WERI-Rb-1 (cell line): Measurements from ENCODE around the gene C22orf15.

Source experiments
- DNase-seq: peaks from one replicate; pipeline ENCODE4 v3.0.0-alpha.2; 2020
- H3K27ac ChIP-seq: fragments of 250-450 bp; sonication (Bioruptor Pico); 2 replicates; pipeline ENCODE4 v1.5.1; 2020; ENCODE audit warnings: mild to moderate bottlenecking, moderate library complexity
- H3K27me3 ChIP-seq: fragments of 250-450 bp; sonication (Bioruptor Pico); 2 replicates; pipeline ENCODE4 v1.5.1; 2021; ENCODE audit warnings: mild to moderate bottlenecking, low read depth, moderate library complexity; ENCODE audit not compliant: insufficient read depth, severe bottlenecking
- H3K36me3 ChIP-seq: fragments of 250-450 bp; sonication (Bioruptor Pico); 2 replicates; pipeline ENCODE4 v1.5.1; 2020; ENCODE audit warnings: mild to moderate bottlenecking, moderate library complexity
- H3K4me3 ChIP-seq: 2 replicates; pipeline ENCODE4 v1.5.1; 2011; ENCODE audit warnings: low read depth, mild to moderate bottlenecking, control low read depth, low read length
- H3K9me3 ChIP-seq: fragments of 250-450 bp; sonication (Bioruptor Pico); 2 replicates; pipeline ENCODE4 v1.5.1; 2021; ENCODE audit warnings: mild to moderate bottlenecking, moderate library complexity; ENCODE audit not compliant: severe bottlenecking
- TF ChIP-seq, protein P1 (sequence below): IDR thresholded peaks from 2 replicates; pipeline ENCODE4 v1.5.1; 2011; ENCODE audit warnings: low read depth, mild to moderate bottlenecking, control low read depth, inconsistent platforms, low read length

The C22orf15 gene

GRCh38 chr22:23777776-23778576 lies 15.2 kb downstream of the C22orf15 start:
- Histone ChIP-seq H3K36me3 (no peaks in the 10 kb centered on the region), H3K4me3 (no peak overlapping the region), H3K9me3 (no peaks in the 10 kb centered on the region), H3K27me3 (no peaks in the 10 kb centered on the region), H3K27ac (peak overlapping the region; percentile 57)
- TF ChIP-seq, protein P1, sequence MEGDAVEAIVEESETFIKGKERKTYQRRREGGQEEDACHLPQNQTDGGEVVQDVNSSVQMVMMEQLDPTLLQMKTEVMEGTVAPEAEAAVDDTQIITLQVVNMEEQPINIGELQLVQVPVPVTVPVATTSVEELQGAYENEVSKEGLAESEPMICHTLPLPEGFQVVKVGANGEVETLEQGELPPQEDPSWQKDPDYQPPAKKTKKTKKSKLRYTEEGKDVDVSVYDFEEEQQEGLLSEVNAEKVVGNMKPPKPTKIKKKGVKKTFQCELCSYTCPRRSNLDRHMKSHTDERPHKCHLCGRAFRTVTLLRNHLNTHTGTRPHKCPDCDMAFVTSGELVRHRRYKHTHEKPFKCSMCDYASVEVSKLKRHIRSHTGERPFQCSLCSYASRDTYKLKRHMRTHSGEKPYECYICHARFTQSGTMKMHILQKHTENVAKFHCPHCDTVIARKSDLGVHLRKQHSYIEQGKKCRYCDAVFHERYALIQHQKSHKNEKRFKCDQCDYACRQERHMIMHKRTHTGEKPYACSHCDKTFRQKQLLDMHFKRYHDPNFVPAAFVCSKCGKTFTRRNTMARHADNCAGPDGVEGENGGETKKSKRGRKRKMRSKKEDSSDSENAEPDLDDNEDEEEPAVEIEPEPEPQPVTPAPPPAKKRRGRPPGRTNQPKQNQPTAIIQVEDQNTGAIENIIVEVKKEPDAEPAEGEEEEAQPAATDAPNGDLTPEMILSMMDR = no peak
- peak; percentile 69 for DNase-seq

DNA sequence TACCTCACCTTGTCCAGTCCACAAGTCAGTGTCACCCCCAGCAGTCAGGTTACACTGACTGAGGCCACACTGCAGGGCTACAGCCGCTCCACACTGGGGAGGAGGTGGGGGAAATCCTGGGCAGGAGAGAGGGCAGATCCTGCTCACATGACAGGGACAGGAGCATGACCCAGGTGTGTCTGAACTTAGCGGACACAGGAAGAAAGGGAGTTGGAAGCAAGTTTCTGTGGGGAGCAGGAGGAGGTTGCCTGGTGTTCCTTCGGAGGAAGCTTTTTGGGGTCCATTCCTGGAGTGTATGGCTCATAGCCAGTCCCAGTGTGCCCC lies 15.7 kb downstream of the C22orf15 start:
- TF ChIP-seq, protein P1 = no peak
- H3K36me3 ChIP-seq = no peaks in the 10 kb centered on the region
- H3K27ac ChIP-seq = peak overlapping the region; percentile 53
- H3K4me3 ChIP-seq = no peak overlapping the region
- no peaks in the 10 kb centered on the region for H3K9me3 ChIP-seq
- DNase-seq = no peak
- no peaks in the 10 kb centered on the region for H3K27me3 ChIP-seq

- no peak overlapping the region for H3K4me3 ChIP-seq
- H3K27me3 ChIP-seq = no peaks in the 10 kb centered on the region
- H3K27ac ChIP-seq = no peak overlapping the region
- no peaks in the 10 kb centered on the region for H3K36me3 ChIP-seq
- DNase-seq = no peak
- TF ChIP-seq, protein P1 = no peak
- no peaks in the 10 kb centered on the region for H3K9me3 ChIP-seq
These were observed 16.3 kb downstream of the C22orf15 start for GRCh38 chr22:23779083-23779482.

- Histone ChIP-seq H3K36me3 (no peaks in the 10 kb centered on the region), H3K9me3 (no peaks in the 10 kb centered on the region), H3K27me3 (no peaks in the 10 kb centered on the region), H3K4me3 (no peak overlapping the region), H3K27ac (no peak overlapping the region)
- no peak for DNase-seq
- TF ChIP-seq, protein P1 = no peak
These were observed 16.9 kb downstream of the C22orf15 start for GRCh38 chr22:23779731-23780130.

GRCh38 chr22:23780146-23780748 lies 17.5 kb downstream of the C22orf15 start:
- H3K27me3 ChIP-seq = no peaks in the 10 kb centered on the region
- no peaks in the 10 kb centered on the region for H3K9me3 ChIP-seq
- no peak overlapping the region for H3K4me3 ChIP-seq
- H3K27ac ChIP-seq = no peak overlapping the region
- no peaks in the 10 kb centered on the region for H3K36me3 ChIP-seq
- TF ChIP-seq, protein P1 = no peak
- no peak for DNase-seq

DNA sequence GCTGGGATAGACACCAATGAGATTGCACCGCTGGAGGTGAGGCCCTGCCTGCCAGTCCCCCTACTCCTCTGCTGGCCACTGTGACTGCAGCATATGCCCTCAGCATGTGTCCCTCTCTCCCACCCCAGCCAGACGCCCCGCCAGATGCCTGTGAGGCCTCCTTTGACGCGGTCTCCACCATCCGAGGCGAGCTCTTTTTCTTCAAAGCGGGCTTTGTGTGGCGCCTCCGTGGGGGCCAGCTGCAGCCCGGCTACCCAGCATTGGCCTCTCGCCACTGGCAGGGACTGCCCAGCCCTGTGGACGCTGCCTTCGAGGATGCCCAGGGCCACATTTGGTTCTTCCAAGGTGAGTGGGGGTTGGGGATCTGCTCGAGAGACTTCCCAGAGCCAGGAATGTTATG lies 18.3 kb downstream of the C22orf15 start:
- Histone ChIP-seq H3K27ac (peak overlapping the region; percentile 31; the same call in 1 of the 2 replicates), H3K27me3 (no peaks in the 10 kb centered on the region), H3K9me3 (no peaks in the 10 kb centered on the region), H3K36me3 (no peaks in the 10 kb centered on the region), H3K4me3 (no peak overlapping the region)
- TF ChIP-seq, protein P1 = no peak
- no peak for DNase-seq
